DMS 273 treated with DMSO at 0.1 percent for 48 hours (cell line): ENCODE results near the gene MS4A13.
"Not testable (repeated sequence)": the region's sequence is repeated elsewhere in the genome, so short reads cannot be mapped to it uniquely, and the experiment has no call there.

Experiments used
- DNase-seq: peaks from one replicate; lab custom pipeline; 2025; lab: John Stamatoyannopoulos, UW

Gene MS4A13

GRCh38 chr11:60515144-60515855 is at the start of gene MS4A13:
TSS of gene MS4A13 (plus strand) at chr11:60515392. CDS start at chr11:60518084, 2,692 bp downstream.
- DNase-seq: no peak

- DNase-seq: no peak
Measured at GRCh38 chr11:60468829-60469228, 46.4 kb upstream of the MS4A13 start.

- DNase-seq: no peak
Measured at GRCh38 chr11:60469723-60470122, 45.5 kb upstream of the MS4A13 start.

GRCh38 chr11:60477035-60477445 is 38.2 kb upstream of the MS4A13 start:
- DNase-seq: no peak

- no peak for DNase-seq
Measured at GRCh38 chr11:60482361-60482760, 32.8 kb upstream of the MS4A13 start.

GRCh38 chr11:60485987-60486386 is 29.2 kb upstream of the MS4A13 start:
- DNase-seq: no peak

GRCh38 chr11:60492488-60493009 is 22.6 kb upstream of the MS4A13 start, which contains the start of gene MS4A12:
TSS of gene MS4A12 (plus strand) at chr11:60492778. CDS start at chr11:60497319, 4,541 bp downstream.
- DNase-seq: no peak

GRCh38 chr11:60493454-60493853 is 21.7 kb upstream of the MS4A13 start:
- no peak for DNase-seq

- DNase-seq: no peak
Measured at GRCh38 chr11:60498399-60498798, 16.8 kb upstream of the MS4A13 start.

GRCh38 chr11:60498853-60499252 is 16.3 kb upstream of the MS4A13 start:
- no peak for DNase-seq

- DNase-seq: no peak
Measured at GRCh38 chr11:60500276-60500910, 14.8 kb upstream of the MS4A13 start.

GRCh38 chr11:60502221-60502775 is 12.9 kb upstream of the MS4A13 start:
- no peak for DNase-seq

GRCh38 chr11:60504219-60504905 is 10.8 kb upstream of the MS4A13 start:
- no peak for DNase-seq

- DNase-seq: not testable (repeated sequence)
Measured at GRCh38 chr11:60509609-60510008, 5.6 kb upstream of the MS4A13 start.

GRCh38 chr11:60510209-60510608 is 5.0 kb upstream of the MS4A13 start:
- DNase-seq: not testable (repeated sequence)

- DNase-seq: no peak
Measured at GRCh38 chr11:60511393-60511792, 3.8 kb upstream of the MS4A13 start.

GRCh38 chr11:60512651-60513225 is 2.5 kb upstream of the MS4A13 start:
- no peak for DNase-seq

GRCh38 chr11:60513496-60514460 is 1.4 kb upstream of the MS4A13 start:
- no peak for DNase-seq

GRCh38 chr11:60528465-60528864 is 13.3 kb downstream of the MS4A13 start:
- DNase-seq: no peak

GRCh38 chr11:60528934-60529333 is 13.7 kb downstream of the MS4A13 start:
- DNase-seq: no peak
